Mammary epithelial cell (primary cell): Measurements from ENCODE around the gene ATXN2L.

Source experiments
- CTCF ChIP-seq, 2 donors: IDR thresholded peaks in 1 of 2; conservative IDR thresholded peaks in 1 of 2; 2 replicates each; pipeline ENCODE4 v1.5.1; 2011 to 2012; ENCODE audit warnings: inconsistent platforms in 2 of 2, low read length in 2 of 2, mild to moderate bottlenecking in 2 of 2, control low read depth in 1 of 2, low read depth in 1 of 2; ENCODE audit not compliant: insufficient read depth in 1 of 2; ENCODE audit errors: extremely low read depth in 1 of 2
- EZH2 ChIP-seq: IDR thresholded peaks from 2 replicates; pipeline ENCODE4 v1.6.1; 2012; ENCODE audit warnings: low read length, inconsistent platforms, borderline replicate concordance

GRCh38 chr16:28820016-28820415 is 2.8 kb upstream of the ATXN2L start:
- no peak for TF ChIP-seq CTCF (conservative IDR thresholded peaks at IDR 0.05 in 1 of 2, IDR thresholded peaks at IDR 0.05 in 1 of 2; ENCODE audit: extremely low read depth in 1 of 2, insufficient read depth in 1 of 2, low read depth in 1 of 2, low read length in 2 of 2)
- TF ChIP-seq EZH2: no peak
